Activated CD8-positive, alpha-beta memory T cell treated with anti-CD3 and anti-CD28 coated beads for 48 hours (primary cell): Measurements from ENCODE around the gene ING4.

Experiments used
- DNase-seq, 3 experiments: peaks; one replicate each; pipeline ENCODE4 v3.0.0-alpha.2; 2020; ENCODE audit warnings: low read depth in 2 of 3, low spot score in 2 of 3

The ING4 gene

DNA sequence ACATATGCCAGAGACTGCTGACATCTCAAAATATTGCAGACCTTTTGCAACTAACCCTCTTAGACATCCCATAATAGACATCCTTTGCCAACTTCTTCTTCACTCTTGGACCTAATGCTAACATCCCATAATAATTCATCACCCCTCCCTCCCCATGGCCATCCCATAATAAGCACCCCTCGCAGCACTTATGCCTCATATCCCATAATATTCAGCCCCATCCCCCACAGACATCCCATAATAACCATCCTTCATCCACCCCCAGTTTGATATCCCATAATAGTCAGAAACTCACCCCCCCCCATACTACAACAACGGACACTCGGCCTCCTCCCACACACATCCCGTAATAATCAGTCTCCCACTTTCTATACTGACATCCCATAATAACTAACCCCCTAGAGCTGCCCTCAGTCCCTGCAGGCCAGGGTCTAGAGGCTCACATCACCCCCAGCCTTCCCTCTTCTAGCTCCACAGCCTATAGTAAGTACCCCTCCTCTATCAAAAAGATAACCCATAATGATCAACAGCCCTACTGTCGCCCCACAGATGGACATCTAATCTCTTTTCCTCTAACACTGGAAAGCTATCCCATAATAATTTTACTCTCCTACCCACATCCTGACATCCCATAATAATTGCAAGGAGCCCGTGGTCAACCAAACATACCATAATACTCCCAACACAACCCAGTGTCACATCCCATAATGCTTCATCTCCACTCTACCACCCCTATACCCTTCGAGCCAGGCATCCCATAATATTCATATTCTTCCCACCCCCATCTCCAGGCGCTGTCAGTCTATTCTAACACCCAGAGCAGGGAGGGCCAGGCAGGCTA, 54.9 kb downstream of the ING4 start:
- DNase-seq: no peak

DNA sequence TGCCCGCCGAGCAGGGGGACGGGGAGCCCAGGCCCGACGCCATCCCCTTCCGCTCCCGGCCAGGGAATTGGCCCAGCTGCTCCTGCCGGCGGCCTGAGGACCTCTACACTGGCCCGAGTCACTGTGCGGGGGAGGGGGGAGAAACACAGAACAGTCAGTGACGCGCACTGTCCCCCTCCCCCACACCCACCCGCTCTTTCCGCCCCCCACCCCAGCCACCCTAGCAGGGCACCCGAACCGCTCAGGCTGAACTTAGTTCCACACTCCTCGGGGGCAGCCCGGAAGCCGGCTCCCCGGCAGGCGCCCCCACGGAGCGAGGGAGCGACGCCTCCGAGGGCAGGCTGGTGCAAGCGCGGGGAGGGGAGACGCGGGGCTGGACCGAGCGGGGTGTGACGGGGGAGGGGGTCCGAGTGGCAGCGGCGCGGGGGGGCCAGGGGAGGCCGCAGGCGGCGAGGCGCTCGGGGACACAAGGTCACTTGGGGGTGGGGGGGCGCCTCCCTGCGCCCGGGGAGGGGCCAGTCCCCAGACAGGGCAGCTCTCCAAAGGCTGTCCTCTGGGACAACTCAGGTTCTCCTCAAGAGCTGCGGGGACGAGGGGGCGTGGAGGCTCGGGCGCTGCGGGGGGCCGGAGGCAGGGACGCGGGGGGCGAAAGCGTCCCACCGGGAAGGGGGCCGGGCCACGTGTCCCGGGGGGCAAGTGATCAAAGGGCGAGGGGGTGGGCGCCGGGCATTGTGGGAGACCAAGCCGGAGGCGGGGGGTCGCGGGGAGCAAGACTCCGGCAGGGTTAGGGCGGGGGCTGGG, 56.4 kb downstream of the ING4 start:
- DNase-seq: no peak

DNA sequence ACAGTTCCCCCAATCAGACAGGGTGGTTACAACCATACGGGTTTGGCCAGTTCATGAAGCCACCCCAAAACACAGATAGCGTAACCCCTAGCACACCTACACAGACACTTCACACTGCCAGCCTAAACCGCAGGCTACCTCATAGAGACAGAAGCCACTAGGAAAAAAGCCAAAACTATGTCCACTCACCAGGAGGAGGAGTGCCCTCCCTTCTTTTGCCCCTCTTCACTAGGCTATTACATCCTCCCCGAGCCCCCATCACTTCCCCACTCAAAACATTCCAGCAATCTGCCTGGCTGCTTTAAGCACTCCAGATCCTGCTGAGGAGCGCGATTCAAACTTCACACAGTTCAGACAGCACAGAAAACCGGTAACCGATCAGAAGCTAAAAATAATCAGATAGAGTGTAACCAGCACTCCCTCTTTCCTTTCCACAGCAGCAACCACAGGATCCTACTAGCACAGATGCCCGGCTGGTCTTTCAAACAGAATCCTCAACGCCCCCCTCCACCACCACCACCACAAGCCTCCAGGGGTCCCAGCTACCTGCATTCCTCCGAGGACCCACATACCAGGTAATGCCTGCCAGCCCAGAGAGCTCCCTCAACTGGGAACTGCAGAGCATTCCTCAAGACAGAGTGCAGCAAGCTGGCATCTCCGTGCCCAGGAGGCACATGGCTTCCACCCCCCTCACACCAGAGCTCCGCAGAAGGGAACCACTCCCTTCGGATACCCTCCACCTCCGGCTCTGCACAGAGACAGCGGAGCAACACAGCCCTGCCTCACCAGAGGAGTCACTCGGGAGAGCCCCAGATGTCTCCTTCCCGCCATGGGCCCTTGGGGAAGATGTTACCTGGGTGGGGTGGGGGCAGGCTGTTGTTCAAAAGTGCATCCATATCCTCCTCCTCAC, 57.2 kb downstream of the ING4 start:
- DNase-seq: no peak

DNA sequence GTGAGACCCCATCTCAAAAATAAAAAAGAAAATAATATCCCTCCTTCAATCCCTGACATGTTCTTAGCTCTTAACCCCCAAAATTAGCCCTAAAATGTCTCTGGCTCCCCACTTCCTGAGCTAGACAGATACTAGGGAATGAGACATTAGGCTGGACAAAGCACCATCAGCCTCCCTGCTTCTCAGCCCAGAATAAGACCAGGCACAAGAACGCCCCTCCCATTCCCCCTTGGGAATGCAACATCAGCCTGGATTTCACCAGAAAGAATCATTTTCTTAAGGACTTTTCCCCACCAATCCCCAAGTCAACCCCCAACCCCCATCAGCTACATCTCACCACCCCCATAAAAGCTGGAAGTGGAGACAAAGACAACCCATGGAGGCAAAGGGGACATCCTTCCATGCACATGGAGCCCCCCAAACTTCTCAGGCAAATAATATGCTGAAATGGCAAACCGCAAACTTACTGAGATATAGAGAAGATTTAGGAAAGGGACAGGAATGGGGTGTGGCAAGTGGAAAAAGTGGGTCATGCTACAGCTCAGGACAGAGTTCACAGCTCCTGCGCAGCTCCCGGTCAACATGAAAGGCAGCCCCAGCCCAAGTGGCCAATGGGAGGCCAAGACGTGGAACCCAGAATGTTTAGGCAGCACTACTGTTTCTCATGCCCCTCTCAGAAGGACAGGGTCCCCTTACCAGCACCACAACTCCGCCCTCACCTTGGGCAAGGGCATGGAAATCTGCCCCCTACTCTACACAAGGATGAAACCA, 58.5 kb downstream of the ING4 start:
- no peak for DNase-seq

DNA sequence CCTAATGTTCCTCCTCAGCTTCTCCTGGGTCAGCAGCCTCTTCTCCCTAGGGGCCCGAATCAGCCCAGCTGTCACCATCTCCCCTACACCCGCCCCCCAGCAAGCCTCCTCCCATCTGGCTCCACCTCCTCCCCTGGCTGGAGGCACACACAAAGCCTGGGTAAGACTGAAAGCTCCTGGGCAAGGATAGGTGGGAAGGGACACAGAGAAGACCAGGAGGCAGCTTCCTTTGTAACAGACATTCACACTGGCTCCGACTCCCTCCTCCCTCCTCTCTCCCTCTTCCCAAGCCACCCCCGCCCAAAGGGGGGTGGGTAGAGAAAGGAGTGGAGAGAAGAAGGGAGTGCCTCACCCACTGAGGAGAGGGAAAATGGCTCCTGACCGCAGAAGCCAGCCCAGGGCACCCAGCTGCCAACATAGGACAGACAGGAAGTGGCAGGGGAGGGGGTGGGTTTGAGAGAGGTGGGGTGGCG, 59.8 kb downstream of the ING4 start:
- DNase-seq: no peak

DNA sequence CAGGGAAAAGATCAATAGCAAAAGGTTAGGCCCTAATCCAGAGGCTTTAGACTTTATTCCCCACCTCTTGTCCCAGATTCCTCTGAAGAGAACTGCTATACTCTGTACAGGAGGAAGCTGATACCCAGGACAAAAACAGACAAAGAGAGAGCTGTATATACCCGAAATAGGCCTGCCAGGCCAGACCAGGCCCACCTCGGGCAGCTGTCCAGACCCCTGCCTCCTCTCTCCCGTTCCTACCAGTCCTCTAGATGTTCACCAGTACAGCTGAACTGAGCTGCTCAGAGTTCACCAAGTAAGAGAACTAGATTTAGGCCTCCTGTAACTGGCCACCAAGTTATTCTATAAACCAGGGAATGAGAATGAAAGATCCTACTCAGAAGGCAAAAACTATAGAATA, 60.4 kb downstream of the ING4 start:
- no peak for DNase-seq
